Suprapubic skin (tissue), 4 donors: ENCODE data around the gene SCD5.

ENCODE experiments used
- CTCF ChIP-seq, 2 donors: fragments of 200-600 bp in 1 of 2; fragments of 450-650 bp in 1 of 2; sonication (generic) in 1 of 2; IDR thresholded peaks; one replicate each; pipeline ENCODE4 v1.5.1; 2016 to 2019; ENCODE audit warnings: antibody characterized with exemption in 2 of 2, mild to moderate bottlenecking in 1 of 2, moderate library complexity in 1 of 2
- EP300 ChIP-seq: sonication (generic); formaldehyde crosslinking; IDR thresholded peaks from one replicate; pipeline ENCODE4 v1.6.1; 2017; ENCODE audit warnings: antibody characterized with exemption
- POLR2AphosphoS5 ChIP-seq, 3 donors: sonication (generic); formaldehyde crosslinking; IDR thresholded peaks; one replicate each; pipeline ENCODE4 v1.6.1; 2017; ENCODE audit warnings: antibody characterized with exemption in 3 of 3

- TF ChIP-seq CTCF (IDR thresholded peaks at IDR 0.05) (no peak), EP300 (no peak), POLR2AphosphoS5 (IDR thresholded peaks at IDR 0.05) (no peak)
These were observed 19.6 kb downstream of the SCD5 start for GRCh38 chr4:82779032-82779431.
